ENCODE measurements around the gene FSIP1.

- TF ChIP-seq POLR2A (IDR thresholded peaks at IDR 0.05): no peak
- no peak for TF ChIP-seq CTCF (IDR thresholded peaks at IDR 0.05)
Observed at GRCh38 chr15:39565851-39566250, 216.8 kb downstream of the FSIP1 start.

All from ovary (tissue), 3 donors.